Erythroblast (primary cell): Measurements from ENCODE around the gene USP49.

ENCODE experiments used
- GATA1 ChIP-seq: IDR thresholded peaks from 2 replicates; pipeline ENCODE4 v1.6.1; 2011; ENCODE audit warnings: low read depth, mild to moderate bottlenecking, control low read depth, low read length, moderate library complexity
- POLR2A ChIP-seq: IDR thresholded peaks from 2 replicates; pipeline ENCODE4 v1.6.1; 2011; ENCODE audit warnings: mild to moderate bottlenecking, low read length

GRCh38 chr6:41781366-41781730, 113.8 kb downstream of the USP49 start:
- TF ChIP-seq POLR2A: no peak
- TF ChIP-seq GATA1: no peak
